DOHH2 (cell line): ENCODE data around the gene NYAP2.

Experiments used
- CTCF ChIP-seq: fragments of 200-600 bp; sonication (generic); IDR thresholded peaks from one replicate; pipeline ENCODE4 v1.5.1; 2014; ENCODE audit warnings: antibody characterized with exemption, mild to moderate bottlenecking, low read depth, low read length; ENCODE audit not compliant: poor library complexity, severe bottlenecking
- EZH2phosphoT487 ChIP-seq: fragments of 200-600 bp; sonication (generic); IDR thresholded peaks from 2 replicates; pipeline ENCODE4 v1.6.1; 2017; ENCODE audit warnings: borderline replicate concordance, mild to moderate bottlenecking, antibody characterized with exemption, low read length, moderate library complexity, mixed read lengths

GRCh38 chr2:225649274-225649673 lies 249.8 kb downstream of the NYAP2 start:
- TF ChIP-seq CTCF (no peak), EZH2phosphoT487 (no peak)
